Activated T-helper 2 cell treated with anti-CD3 and anti-CD28 coated beads, Interferon-gamma antibody, Interleukin-2, Interleukin-4, amounts not matched to agents 10 μg/mL and 5 μg/mL and 100 μg/mL, durations not matched to agents 14 hours and 24 hours and 36 hours (primary cell): ENCODE data around the gene SGCD. TPM values are rescaled to one million over a fixed set of nuclear protein-coding genes. Genes with fewer than 3 reads are reported as not detected.

Experiments
- DNase-seq: peaks from one replicate; pipeline ENCODE4 v3.0.0; 2021; ENCODE audit warnings: low spot score
- H3K27ac Mint-ChIP-seq: one replicate; pipeline ENCODE4 v1.8.0; 2021; ENCODE audit warnings: mixed read lengths
- H3K27me3 Mint-ChIP-seq: one replicate; pipeline ENCODE4 v1.8.0; 2021; ENCODE audit warnings: low read depth, mixed read lengths
- H3K36me3 Mint-ChIP-seq: one replicate; pipeline ENCODE4 v1.8.0; 2021; ENCODE audit warnings: low read depth, mixed read lengths
- H3K4me1 Mint-ChIP-seq: one replicate; pipeline ENCODE4 v1.8.0; 2021; ENCODE audit warnings: low read depth, mixed read lengths
- H3K4me3 Mint-ChIP-seq: one replicate; pipeline ENCODE4 v1.8.0; 2021; ENCODE audit warnings: low read depth, mild to moderate bottlenecking, moderate library complexity, mixed read lengths
- H3K9me3 Mint-ChIP-seq: one replicate; pipeline ENCODE4 v1.8.0; 2021; ENCODE audit warnings: mixed read lengths
- intact Hi-C: fragments of 100-400 bp; cut with micrococcal nuclease; formaldehyde crosslinking; loops from one replicate; pipeline ENCODE4 v1.15.1; 2023
- total RNA-seq: library from RNA; stranded (reverse); gene quantifications from 2 replicates; pipeline ENCODE4 v1.2.3, GENCODE V29; 2022

Gene SGCD
- total RNA-seq, 1 donor from 2014 or later, result not detected

DNA sequence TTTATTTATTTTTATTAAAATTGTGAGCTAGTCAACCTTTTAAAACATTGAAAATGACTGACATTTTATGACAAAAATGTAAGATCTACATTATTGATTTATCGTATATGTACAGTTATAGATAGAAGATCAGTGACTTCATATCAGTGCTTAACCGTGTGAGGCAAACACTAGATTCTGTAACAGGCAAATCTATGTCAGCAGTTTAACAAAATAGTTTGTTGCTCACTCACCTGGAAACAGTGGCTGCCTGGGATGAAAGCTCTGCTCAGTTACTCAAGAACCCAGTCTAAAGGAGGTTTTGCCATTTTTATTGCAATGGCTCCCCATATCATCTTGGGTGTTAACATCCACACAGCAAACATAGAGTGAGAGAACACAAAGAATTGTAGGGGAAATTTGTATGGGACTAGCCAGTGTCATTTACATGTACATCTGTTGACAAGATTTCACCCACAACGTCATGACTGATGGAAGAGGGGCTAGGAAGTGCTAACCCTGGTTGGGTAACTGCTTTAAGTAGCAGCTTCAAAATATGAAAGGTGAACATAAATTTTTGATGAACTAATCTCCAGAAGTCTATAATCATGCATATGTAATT, 49.0 kb downstream of the SGCD start:
- intact Hi-C loops, result no loop called here
- peaks cover 4% of the 10 kb centered on the region for H3K27me3 Mint-ChIP-seq
- H3K9me3 Mint-ChIP-seq, result no peaks in the 10 kb centered on the region
- DNase-seq, result no peak
- no peak overlapping the region for H3K27ac Mint-ChIP-seq
- no peaks in the 10 kb centered on the region for H3K4me1 Mint-ChIP-seq
- no peak overlapping the region for H3K4me3 Mint-ChIP-seq
- H3K36me3 Mint-ChIP-seq, result no peaks in the 10 kb centered on the region

GRCh38 chr5:156376751-156377150, 49.8 kb downstream of the SGCD start:
- intact Hi-C loops, result no loop called here
- Mint-ChIP-seq H3K4me1 (no peaks in the 10 kb centered on the region), H3K9me3 (no peaks in the 10 kb centered on the region), H3K27me3 (peaks cover 4% of the 10 kb centered on the region), H3K27ac (no peak overlapping the region), H3K36me3 (no peaks in the 10 kb centered on the region), H3K4me3 (no peak overlapping the region)
- no peak for DNase-seq

GRCh38 chr5:156378159-156378558, 51.2 kb downstream of the SGCD start:
- Mint-ChIP-seq H3K27me3 (peaks cover 4% of the 10 kb centered on the region), H3K36me3 (no peaks in the 10 kb centered on the region), H3K9me3 (no peaks in the 10 kb centered on the region), H3K4me1 (no peaks in the 10 kb centered on the region), H3K4me3 (no peak overlapping the region), H3K27ac (no peak overlapping the region)
- intact Hi-C loops, result no loop called here
- no peak for DNase-seq

DNA sequence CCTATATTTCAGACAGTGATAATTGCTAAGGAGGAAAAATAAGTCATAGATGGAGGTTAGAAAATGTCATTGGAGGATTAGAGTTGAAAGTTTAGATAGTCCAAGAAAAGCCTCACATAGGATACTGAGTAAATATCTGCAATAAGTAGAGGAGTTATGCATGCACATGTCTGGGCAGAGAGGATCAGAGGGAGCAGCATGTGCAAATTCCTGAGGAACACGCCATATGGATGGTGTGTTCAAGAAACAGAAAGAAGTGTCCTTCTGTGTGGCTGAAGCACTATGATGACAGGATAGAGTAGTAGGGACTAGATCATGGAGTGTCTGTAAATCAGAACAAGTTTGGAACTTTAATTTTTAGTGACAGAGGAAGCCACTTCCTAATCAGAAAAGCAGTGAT, 52.2 kb downstream of the SGCD start:
- no peaks in the 10 kb centered on the region for H3K36me3 Mint-ChIP-seq
- peaks cover 4% of the 10 kb centered on the region for H3K27me3 Mint-ChIP-seq
- no peak overlapping the region for H3K27ac Mint-ChIP-seq
- H3K4me1 Mint-ChIP-seq, result no peaks in the 10 kb centered on the region
- intact Hi-C loops, result no loop called here
- H3K9me3 Mint-ChIP-seq, result no peaks in the 10 kb centered on the region
- no peak for DNase-seq
- no peak overlapping the region for H3K4me3 Mint-ChIP-seq

DNA sequence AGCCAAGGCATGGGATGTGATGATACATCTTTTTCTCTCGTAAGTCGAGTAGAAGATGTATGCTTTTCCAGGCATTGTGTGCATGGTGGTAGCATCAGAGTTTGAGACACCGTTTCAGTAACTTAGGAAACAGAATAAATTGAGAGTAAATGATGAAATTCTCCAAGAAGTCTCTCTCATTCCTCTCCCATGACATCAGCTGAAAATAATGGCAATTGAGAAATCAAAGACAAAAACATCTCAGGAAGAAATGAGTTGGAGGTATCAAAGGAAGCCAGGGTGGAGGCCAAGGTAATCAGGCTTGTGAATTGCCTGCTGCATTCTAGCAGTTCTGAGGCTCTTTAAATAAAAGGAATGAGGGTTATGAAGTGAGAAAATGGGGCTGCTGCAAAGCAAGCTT, 53.9 kb downstream of the SGCD start:
- Mint-ChIP-seq H3K27ac (no peak overlapping the region), H3K36me3 (no peaks in the 10 kb centered on the region), H3K27me3 (peaks cover 4% of the 10 kb centered on the region), H3K4me1 (no peaks in the 10 kb centered on the region), H3K9me3 (no peaks in the 10 kb centered on the region), H3K4me3 (no peak overlapping the region)
- no peak for DNase-seq
- intact Hi-C loops, result no loop called here

GRCh38 chr5:156383510-156384265, 56.7 kb downstream of the SGCD start:
- Mint-ChIP-seq H3K27ac (no peak overlapping the region), H3K4me1 (no peaks in the 10 kb centered on the region), H3K36me3 (no peaks in the 10 kb centered on the region), H3K9me3 (no peaks in the 10 kb centered on the region), H3K4me3 (no peak overlapping the region), H3K27me3 (no peaks in the 10 kb centered on the region)
- no peak for DNase-seq
- intact Hi-C loops, result no loop called here

DNA sequence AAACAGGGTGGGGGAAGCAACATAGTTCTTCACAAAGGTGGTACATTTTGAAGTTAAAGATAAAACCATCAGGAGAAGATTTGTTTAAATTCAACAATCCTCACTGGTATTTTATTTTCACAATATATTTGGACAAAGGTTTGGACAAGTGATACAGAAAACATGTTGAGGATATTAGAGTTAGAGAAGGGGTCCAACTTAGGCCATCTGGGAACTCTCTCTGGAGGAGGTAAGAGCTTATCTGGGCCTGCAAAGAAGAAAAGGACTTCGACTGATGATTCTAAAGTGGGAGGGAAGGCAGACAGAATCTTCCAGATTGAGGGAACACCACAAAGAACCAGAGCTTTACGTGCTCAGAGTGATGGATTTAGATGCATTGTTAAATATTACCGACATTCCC, 58.5 kb downstream of the SGCD start:
- H3K27me3 Mint-ChIP-seq, result no peaks in the 10 kb centered on the region

GRCh38 chr5:156386976-156387375, 60.0 kb downstream of the SGCD start:
- Mint-ChIP-seq H3K9me3 (no peaks in the 10 kb centered on the region), H3K27ac (no peak overlapping the region), H3K27me3 (no peaks in the 10 kb centered on the region), H3K36me3 (no peaks in the 10 kb centered on the region), H3K4me3 (no peak overlapping the region), H3K4me1 (no peaks in the 10 kb centered on the region)
- intact Hi-C loops, result no loop called here
- DNase-seq, result no peak

More for the DNA sequence above, 58.5 kb downstream of the SGCD start:
- Mint-ChIP-seq H3K9me3 (no peaks in the 10 kb centered on the region), H3K4me3 (no peak overlapping the region), H3K4me1 (no peaks in the 10 kb centered on the region), H3K27ac (no peak overlapping the region), H3K36me3 (no peaks in the 10 kb centered on the region)
- intact Hi-C loops, result no loop called here
- no peak for DNase-seq

GRCh38 chr5:156387391-156387790, 60.4 kb downstream of the SGCD start:
- Mint-ChIP-seq H3K27ac (no peak overlapping the region), H3K4me1 (no peaks in the 10 kb centered on the region), H3K36me3 (no peaks in the 10 kb centered on the region), H3K9me3 (no peaks in the 10 kb centered on the region), H3K27me3 (no peaks in the 10 kb centered on the region), H3K4me3 (no peak overlapping the region)
- DNase-seq, result no peak
- intact Hi-C loops, result no loop called here

DNA sequence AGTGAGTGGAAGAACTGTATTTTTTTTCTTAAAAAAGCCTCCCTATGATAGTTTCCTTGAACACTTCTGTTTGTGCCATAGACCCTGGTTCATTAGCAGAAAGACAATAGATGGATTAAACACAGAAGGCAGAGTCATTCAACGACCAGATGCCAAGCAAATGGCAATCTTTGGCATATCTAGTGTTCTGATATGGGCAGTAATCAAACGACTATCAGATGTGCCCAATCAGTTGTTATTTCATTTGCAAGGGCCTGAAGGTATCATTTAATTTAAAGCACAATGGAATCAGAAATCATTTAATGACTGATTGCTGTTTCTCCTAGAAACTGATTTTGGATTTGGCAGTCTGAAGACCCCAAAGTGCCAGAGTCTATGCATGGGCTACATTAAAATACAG, 61.3 kb downstream of the SGCD start:
- Mint-ChIP-seq H3K27ac (no peak overlapping the region), H3K4me1 (no peaks in the 10 kb centered on the region), H3K27me3 (no peaks in the 10 kb centered on the region), H3K9me3 (no peaks in the 10 kb centered on the region), H3K36me3 (no peaks in the 10 kb centered on the region), H3K4me3 (no peak overlapping the region)
- intact Hi-C loops, result no loop called here
- DNase-seq, result no peak

DNA sequence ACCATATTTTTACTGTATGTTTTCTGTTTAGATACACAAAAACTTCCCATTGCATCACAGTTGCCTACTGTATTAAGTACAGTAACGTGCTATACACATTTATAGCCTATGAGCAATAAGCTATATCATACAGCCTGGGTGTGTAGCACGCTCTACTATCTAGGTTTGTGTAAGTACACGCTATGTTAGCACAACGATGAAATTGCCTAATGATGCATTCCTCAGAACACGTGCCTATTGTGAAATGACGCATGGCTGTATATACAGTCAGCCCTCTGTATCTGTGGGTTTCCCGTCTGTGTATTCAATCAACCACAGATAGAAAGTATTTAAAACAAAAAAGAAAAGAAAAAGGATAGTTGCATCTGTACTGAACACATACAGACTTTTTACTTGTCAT, 64.2 kb downstream of the SGCD start:
- H3K27me3 Mint-ChIP-seq, result no peaks in the 10 kb centered on the region
- intact Hi-C loops, result no loop called here
- H3K4me1 Mint-ChIP-seq, result no peaks in the 10 kb centered on the region
- H3K27ac Mint-ChIP-seq, result no peak overlapping the region
- no peaks in the 10 kb centered on the region for H3K36me3 Mint-ChIP-seq
- H3K4me3 Mint-ChIP-seq, result no peak overlapping the region
- DNase-seq, result no peak
- no peaks in the 10 kb centered on the region for H3K9me3 Mint-ChIP-seq

- Mint-ChIP-seq H3K27me3 (no peaks in the 10 kb centered on the region), H3K36me3 (no peaks in the 10 kb centered on the region), H3K4me1 (no peaks in the 10 kb centered on the region), H3K4me3 (no peak overlapping the region), H3K9me3 (no peaks in the 10 kb centered on the region), H3K27ac (no peak overlapping the region)
- DNase-seq, result no peak
- intact Hi-C loops, result no loop called here
These were observed 67.0 kb downstream of the SGCD start for GRCh38 chr5:156393980-156394379.

- H3K4me1 Mint-ChIP-seq, result no peaks in the 10 kb centered on the region
- no peaks in the 10 kb centered on the region for H3K27me3 Mint-ChIP-seq
- H3K27ac Mint-ChIP-seq, result no peak overlapping the region
- intact Hi-C loops, result no loop called here
- no peaks in the 10 kb centered on the region for H3K9me3 Mint-ChIP-seq
- no peak for DNase-seq
- H3K36me3 Mint-ChIP-seq, result no peaks in the 10 kb centered on the region
- H3K4me3 Mint-ChIP-seq, result no peak overlapping the region
These were observed 67.8 kb downstream of the SGCD start for GRCh38 chr5:156394642-156395305.
